K562 (cell line): ENCODE results near the gene FAM20B. TPM values are rescaled to one million over a fixed set of nuclear protein-coding genes. Genes with fewer than 3 reads are reported as not detected.

Experiments
- AFF1 ChIP-seq, 2 experiments: fragments of 450-650 bp; IDR thresholded peaks; 2 replicates each; pipeline ENCODE4 v1.6.1; 2018; ENCODE audit warnings: mild to moderate bottlenecking in 2 of 2, low read depth in 1 of 2; ENCODE audit not compliant: partially characterized antibody in 2 of 2
- CCAR2 ChIP-seq: fragments of 200-400 bp; formaldehyde crosslinking; IDR thresholded peaks from 2 replicates; pipeline ENCODE4 v1.6.1; 2017; ENCODE audit warnings: mild to moderate bottlenecking, low read depth, low read length
- COPS2 ChIP-seq: fragments of 450-650 bp; conservative IDR thresholded peaks from 2 replicates; pipeline ENCODE4 v1.6.1; 2016; ENCODE audit warnings: mild to moderate bottlenecking, moderate library complexity
- DMBX1 ChIP-seq: fragments of 250-450 bp; sonication (Bioruptor Pico); IDR thresholded peaks from 2 replicates; pipeline ENCODE4 v1.8.0; 2022; ENCODE audit warnings: inconsistent platforms, mild to moderate bottlenecking, moderate library complexity, borderline replicate concordance
- FOXM1 ChIP-seq, 2 experiments: fragments of 450-650 bp in 1 of 2; sonication (generic) in 1 of 2; formaldehyde crosslinking in 1 of 2; IDR thresholded peaks; 2 replicates each; pipeline versions ENCODE4 v1.6.1 to v1.9.0; 2017 to 2022; ENCODE audit warnings: low read depth in 2 of 2, mild to moderate bottlenecking in 2 of 2, missing genetic modification reagents in 1 of 2, moderate library complexity in 1 of 2
- MLLT1 ChIP-seq, 2 experiments: fragments of 450-650 bp; IDR thresholded peaks; 2 replicates each; pipeline ENCODE4 v1.6.1; 2016
- NR2C1 ChIP-seq, 2 experiments: fragments of 450-650 bp; IDR thresholded peaks; 2 replicates each; pipeline ENCODE4 v1.6.1; 2017; ENCODE audit warnings: mild to moderate bottlenecking in 2 of 2, antibody characterized with exemption in 1 of 2, inconsistent platforms in 1 of 2, missing compliant biosample characterization in 1 of 2, missing genetic modification characterization in 1 of 2
- NRF1 ChIP-seq, 2 experiments: fragments of 450-650 bp; IDR thresholded peaks in 1 of 2; conservative IDR thresholded peaks in 1 of 2; 2 replicates each; pipeline ENCODE4 v1.6.1; 2014; ENCODE audit warnings: mild to moderate bottlenecking in 2 of 2
- OTX1 ChIP-seq: fragments of 450-650 bp; formaldehyde crosslinking; IDR thresholded peaks from 2 replicates; pipeline ENCODE4 v1.4.0; 2022; ENCODE audit warnings: mild to moderate bottlenecking
- POLR2G ChIP-seq: fragments of 200-400 bp; formaldehyde crosslinking; IDR thresholded peaks from 2 replicates; pipeline ENCODE4 v1.6.1; 2017; ENCODE audit warnings: low read depth, mild to moderate bottlenecking, antibody characterized with exemption, low read length, moderate library complexity
- PTRF ChIP-seq: fragments of 450-650 bp; IDR thresholded peaks from 2 replicates; pipeline ENCODE4 v1.6.1; 2016; ENCODE audit warnings: mild to moderate bottlenecking, missing genetic modification characterization, missing compliant biosample characterization
- RB1 ChIP-seq: fragments of 450-650 bp; IDR thresholded peaks from 2 replicates; pipeline ENCODE4 v1.6.1; 2017; ENCODE audit warnings: low read depth, mild to moderate bottlenecking
- RUNX1 ChIP-seq: sonication (generic); IDR thresholded peaks from 2 replicates; pipeline ENCODE4 v1.6.1; 2016; ENCODE audit warnings: antibody characterized with exemption, low read depth
- SMARCA4 ChIP-seq: fragments of 450-650 bp; IDR thresholded peaks from 2 replicates; pipeline ENCODE4 v1.6.1; 2016
- SRSF7 ChIP-seq: fragments of 200-400 bp; formaldehyde crosslinking; optimal IDR thresholded peaks from 2 replicates; pipeline ENCODE3; 2017; ENCODE audit warnings: mild to moderate bottlenecking, low read depth, low read length
- THRAP3 ChIP-seq: fragments of 450-650 bp; IDR thresholded peaks from 2 replicates; pipeline ENCODE4 v1.6.1; 2016; ENCODE audit warnings: mild to moderate bottlenecking, inconsistent platforms, borderline replicate concordance
- TOE1 ChIP-seq, 2 experiments: fragments of 450-650 bp in 1 of 2; sonication (generic) in 1 of 2; formaldehyde crosslinking in 1 of 2; IDR thresholded peaks; 2 replicates each; pipeline versions ENCODE4 v1.7.1 to v1.8.0; 2016 to 2022; ENCODE audit warnings: borderline replicate concordance in 2 of 2, mild to moderate bottlenecking in 2 of 2, antibody characterized with exemption in 1 of 2, inconsistent platforms in 1 of 2, low read depth in 1 of 2, missing genetic modification reagents in 1 of 2, moderate library complexity in 1 of 2
- ZBTB34 ChIP-seq: fragments of 250-450 bp; sonication (Bioruptor Pico); IDR thresholded peaks from 2 replicates; pipeline ENCODE4 v1.8.0; 2021; ENCODE audit warnings: mild to moderate bottlenecking, moderate library complexity
- ZNF232 ChIP-seq: sonication (generic); formaldehyde crosslinking; IDR thresholded peaks from 2 replicates; pipeline ENCODE4 v1.8.0; 2022; ENCODE audit warnings: mild to moderate bottlenecking, missing genetic modification reagents
- ZNF696 ChIP-seq: fragments of 250-450 bp; sonication (Bioruptor Pico); conservative IDR thresholded peaks from 2 replicates; pipeline ENCODE4 v1.4.0; 2020; ENCODE audit warnings: mild to moderate bottlenecking, moderate library complexity
- polyA plus RNA-seq, 8 experiments: library from polyadenylated mRNA; depleted of rRNA in 4 of 8; stranded (reverse) in 5 of 8; unstranded in 3 of 8; fragments of >200 nt; fragmentation: Nextera tagmentation in 2 of 8; fragmentation: Illumina TruSeq in 1 of 8; extraction: Ambion mirVana in 2 of 8; extraction: Trizol in 1 of 8; gene quantifications; 2 replicates each; pipeline versions ENCODE4 v1.2.1 to v1.2.3, GENCODE V29; 2011 to 2014; ENCODE audit warnings: inconsistent platforms in 1 of 8, missing spikeins in 1 of 8
- total RNA-seq, 7 experiments: library from RNA; depleted of rRNA in 6 of 7; stranded (reverse); fragments of >200 nt in 6 of 7; fragmentation: Illumina TruSeq in 2 of 7; extraction: Trizol in 2 of 7; gene quantifications; 2 replicates each; pipeline versions ENCODE4 v1.2.1 to v1.2.3, GENCODE V29; 2011 to 2021; ENCODE audit warnings: low replicate concordance in 1 of 7

The FAM20B gene
- total and polyA plus RNA-seq, 9 of the 15 experiments (the other 6 are each of a cell fraction or from before 2014, with no cell fraction given), result 7.2 to 67.5 (median 42.9) TPM

DNA sequence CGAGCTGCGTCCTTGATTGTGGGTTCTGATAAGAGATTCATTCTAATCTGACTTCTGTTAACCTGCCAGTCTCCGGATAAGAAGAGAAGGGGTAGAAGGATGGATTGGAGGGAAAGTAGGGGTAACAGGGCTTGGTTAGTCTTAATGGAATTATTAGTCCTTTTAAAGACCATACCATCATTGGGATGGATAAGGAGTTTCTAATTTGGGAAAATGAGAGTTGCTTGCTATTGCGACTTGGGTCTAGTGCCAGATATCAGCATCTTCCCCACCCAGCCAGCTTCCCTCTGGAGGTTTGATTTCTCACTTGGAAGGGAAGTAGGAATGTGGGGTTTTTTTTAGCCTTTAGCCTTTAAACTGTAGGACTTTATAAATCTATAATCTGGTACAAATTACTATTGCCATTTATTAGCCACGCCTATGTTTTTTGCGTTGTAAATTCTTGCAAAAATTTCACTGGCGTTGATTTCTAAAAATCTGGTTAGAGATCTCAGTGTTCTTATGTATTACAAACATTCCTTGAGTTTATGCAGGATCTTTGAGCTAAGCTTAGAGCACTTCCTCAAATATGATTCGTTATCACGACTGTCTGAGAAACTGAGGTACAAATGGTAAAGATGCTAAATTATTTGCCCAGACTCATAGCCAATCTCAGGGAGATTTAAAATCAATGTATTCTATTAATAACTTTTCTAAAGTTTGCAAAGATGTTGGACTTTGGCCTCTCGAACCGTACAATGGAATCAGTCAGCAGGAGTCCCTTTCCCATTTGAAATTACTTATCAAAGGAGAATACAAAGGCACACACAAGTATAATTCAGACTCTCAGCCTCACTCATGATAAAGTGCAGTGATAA is 1.3 kb downstream of the FAM20B start (continued):
- TF ChIP-seq AFF1 (IDR thresholded peaks at IDR 0.05; ENCODE audit: low read depth in 1 of 2, partially characterized antibody in 2 of 2) (peak in 1 of 2 experiments; percentile 41), NRF1 (conservative IDR thresholded peaks at IDR 0.05 in 1 of 2, IDR thresholded peaks at IDR 0.05 in 1 of 2) (0 out of 4 replicates have a peak, but pooled peaks of 1 of the 2 experiments have one; percentile 4), RB1 (no peak), CCAR2 (no peak), SRSF7 (no peak), NR2C1 (IDR thresholded peaks at IDR 0.05) (no peak), NR2C1 (tag; IDR thresholded peaks at IDR 0.05) (no peak), FOXM1 (IDR thresholded peaks at IDR 0.05; ENCODE audit: low read depth) (no peak), FOXM1 (CRISPR knock-in tag; IDR thresholded peaks at IDR 0.05; ENCODE audit: low read depth) (no peak), THRAP3 (0 out of 2 replicates have a peak, but pooled peaks have one; percentile 21), COPS2 (no peak), RUNX1 (no peak), ZBTB34 (CRISPR knock-in tag) (no peak), ZNF232 (CRISPR knock-in tag) (no peak), ZNF696 (CRISPR knock-in tag) (no peak), SMARCA4 (peak; percentile 54), PTRF (tag) (no peak), MLLT1 (IDR thresholded peaks at IDR 0.05) (peak in 1 of 2 experiments; percentile 15; a peak in 1 of 4 replicates), TOE1 (IDR thresholded peaks at IDR 0.05; ENCODE audit: borderline replicate concordance) (no peak), TOE1 (CRISPR knock-in tag; IDR thresholded peaks at IDR 0.05; ENCODE audit: borderline replicate concordance, low read depth) (0 out of 2 replicates have a peak, but pooled peaks have one; percentile 21), POLR2G (no peak), OTX1 (CRISPR knock-in tag) (no peak), DMBX1 (CRISPR knock-in tag) (no peak)
